Gastrocnemius medialis (tissue), 4 donors: ENCODE results near the gene UHRF1. TPM values are rescaled to one million over a fixed set of nuclear protein-coding genes. Genes with fewer than 3 reads are reported as not detected.

Experiments used
- ATAC-seq, 2 donors: fragments of 150-250 bp; one replicate each; pipeline ENCODE4 v1.9.1; 2016
- DNase-seq, 2 donors: peaks; one replicate each; pipeline ENCODE4 v3.0.0-alpha.2; 2019
- H3K27ac ChIP-seq, 4 donors: fragments of 200-600 bp; sonication (generic); 1 replicate in 1 of 4; 2 replicates in 3 of 4; pipeline ENCODE4 v1.5.1; 2016 to 2018; ENCODE audit warnings: mild to moderate bottlenecking in 2 of 4, moderate library complexity in 1 of 4
- H3K27me3 ChIP-seq, 3 donors: fragments of 200-600 bp; sonication (generic) in 2 of 3; 1 replicate in 1 of 3; 2 replicates in 2 of 3; pipeline versions ENCODE4 v1.5.1 to v1.6.0; 2016 to 2019; ENCODE audit warnings: mild to moderate bottlenecking in 1 of 3, moderate library complexity in 1 of 3
- H3K36me3 ChIP-seq, 2 donors: fragments of 200-600 bp; sonication (generic) in 1 of 2; one replicate each; pipeline ENCODE4 v1.5.1; 2017 to 2018
- H3K4me1 ChIP-seq, 2 donors: fragments of 200-600 bp; sonication (generic) in 1 of 2; one replicate each; pipeline ENCODE4 v1.5.1; 2016 to 2017; ENCODE audit warnings: mild to moderate bottlenecking in 2 of 2
- H3K4me3 ChIP-seq, 4 donors: fragments of 200-600 bp; sonication (generic) in 3 of 4; 1 replicate in 1 of 4; 2 replicates in 3 of 4; pipeline ENCODE4 v1.5.1; 2016 to 2019; ENCODE audit warnings: mild to moderate bottlenecking in 2 of 4
- H3K9me3 ChIP-seq, 3 donors: fragments of 200-600 bp; sonication (generic) in 2 of 3; 1 replicate in 1 of 3; 2 replicates in 2 of 3; pipeline ENCODE4 v1.5.1; 2016 to 2019
- CTCF ChIP-seq, 5 experiments: fragments of 450-650 bp in 3 of 5; fragments of 200-600 bp in 2 of 5; sonication (generic) in 2 of 5; IDR thresholded peaks in 4 of 5; conservative IDR thresholded peaks in 1 of 5; 1 replicate in 4 of 5; 2 replicates in 1 of 5; pipeline ENCODE4 v1.5.1; 2016 to 2019; ENCODE audit warnings: antibody characterized with exemption in 5 of 5, mild to moderate bottlenecking in 3 of 5, moderate library complexity in 3 of 5
- POLR2A ChIP-seq, 2 donors: fragments of 450-650 bp; IDR thresholded peaks; one replicate each; pipeline ENCODE4 v1.6.1; 2017; ENCODE audit warnings: antibody characterized with exemption in 2 of 2, mild to moderate bottlenecking in 2 of 2, moderate library complexity in 2 of 2
- in situ Hi-C, 4 donors: fragments of 200-750 bp; cut with MboI; loops; one replicate each; pipeline versions ENCODE4 v1.15.0 to v1.8.0; 2017; ENCODE audit warnings: low sequenced_read_pairs in 4 of 4
- intact Hi-C: fragments of 100-400 bp; cut with DNase I; formaldehyde crosslinking; loops from one replicate; pipeline ENCODE4 v1.15.1; 2023; ENCODE audit warnings: low total_unique reads
- total RNA-seq, 4 donors: library from RNA; depleted of rRNA; stranded (reverse); fragments of >200 nt; gene quantifications; one replicate each; pipeline versions ENCODE4 v1.1.0 to v1.2.3, GENCODE V29; 2016

Gene UHRF1
- total RNA-seq, 4 donors from 2014 or later = 0.12 to 0.72 (median 0.69) TPM; not detected in 1

DNA sequence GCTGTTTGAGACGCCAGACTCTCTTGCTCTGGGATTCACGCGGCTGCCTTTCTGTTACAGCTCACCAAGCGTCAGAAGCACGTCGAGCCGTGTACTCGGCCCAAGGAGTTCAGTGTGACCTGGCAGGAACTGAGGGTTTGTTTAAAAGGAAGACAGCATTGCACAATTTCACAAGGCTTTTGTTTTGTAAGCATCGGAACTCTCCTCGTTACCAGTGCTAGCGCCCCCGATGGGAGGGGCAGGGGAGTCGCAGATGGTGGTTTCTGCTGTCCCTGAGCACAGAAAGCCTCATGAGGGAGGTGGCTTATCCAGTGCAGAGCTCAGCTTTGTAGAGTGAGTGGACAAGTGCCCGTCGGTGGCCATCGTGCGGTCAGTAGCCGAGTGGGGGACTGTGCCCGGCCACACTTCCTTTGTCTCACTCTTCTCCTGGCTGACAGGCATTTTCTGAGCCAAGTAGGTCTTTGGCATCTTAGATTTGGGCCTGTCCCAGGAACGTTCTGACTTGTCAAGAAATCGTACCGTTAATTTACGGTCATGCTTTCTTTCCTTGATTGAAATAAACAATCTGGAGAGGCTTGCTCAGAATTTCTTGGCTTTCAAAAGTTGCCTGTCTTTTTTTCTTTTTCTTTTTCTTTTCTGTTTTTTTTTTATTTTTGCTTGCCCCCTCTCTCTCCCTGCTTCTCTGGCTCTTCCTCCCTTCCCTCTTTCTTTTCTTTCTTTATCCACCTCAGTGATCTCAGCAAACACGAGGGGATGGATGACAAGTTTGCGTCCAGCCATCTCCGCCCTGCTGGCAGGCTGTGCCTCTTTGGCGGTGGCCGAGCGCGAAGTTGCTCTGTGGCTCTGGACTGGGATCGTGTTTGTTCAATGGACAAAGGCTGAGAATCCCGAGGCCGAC, 67.3 kb downstream of the UHRF1 start:
- intact Hi-C loops = loop anchor here (1.0 to 10.0 kb wide), 5 partner anchors 54 to 442 kb away; partner anchors contain the start of gene PLIN5
- peak; percentile 82 to 86 for ATAC-seq
- peak overlapping the region; percentile 26 to 40 (median 38) for H3K4me3 ChIP-seq

DNA sequence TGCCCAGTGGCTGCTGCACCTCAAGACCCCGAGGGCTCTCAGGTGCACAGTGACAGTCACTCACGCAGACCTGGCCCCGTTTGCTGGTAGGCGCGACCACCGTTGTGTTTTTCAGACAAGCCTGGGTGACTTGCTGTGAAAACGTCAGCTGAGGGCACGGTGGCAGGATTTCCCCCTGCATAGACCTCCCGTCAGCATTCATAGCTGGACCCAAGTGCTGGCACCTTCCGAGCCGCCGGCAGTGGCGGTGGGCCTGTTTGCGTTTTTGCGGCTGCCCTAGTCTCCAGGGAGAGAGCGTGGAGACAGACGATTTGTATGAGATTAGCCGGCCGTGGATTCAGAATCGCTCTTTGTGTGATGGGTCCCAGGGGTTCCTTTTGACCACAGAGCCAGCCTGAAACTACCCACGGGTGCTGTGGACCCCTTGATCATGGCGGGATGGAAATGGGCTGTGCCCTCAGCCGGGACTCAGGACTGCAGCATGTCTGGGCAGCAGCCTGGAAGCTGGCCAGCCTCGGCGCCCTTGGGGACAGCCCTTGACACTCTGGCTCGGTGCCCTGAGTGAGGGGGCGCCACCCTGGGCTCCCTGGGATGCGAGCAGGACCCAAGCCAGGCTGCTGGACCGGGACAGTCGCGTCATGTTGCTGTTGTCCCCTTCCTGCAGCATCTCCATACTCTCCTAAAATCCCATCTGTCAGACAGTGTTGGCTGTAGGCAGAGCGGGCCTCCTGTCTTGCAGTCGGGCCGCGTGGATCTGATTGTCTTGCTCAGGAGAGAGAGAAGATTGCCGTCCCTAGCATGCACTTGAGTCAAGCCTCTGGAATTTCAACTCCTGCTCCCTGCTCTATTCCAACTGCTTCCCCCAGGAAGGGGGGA, 68.2 kb downstream of the UHRF1 start:
- Histone ChIP-seq H3K27ac (peak overlapping the region; percentile 85 to 96 (median 93)), H3K27me3 (no peaks in the 10 kb centered on the region), H3K4me1 (peaks cover 71 to 80% of the 10 kb centered on the region in 2 donors), H3K36me3 (no peaks in the 10 kb centered on the region), H3K9me3 (no peaks in the 10 kb centered on the region), H3K4me3 (peak overlapping the region; percentile 26 to 40 (median 38))
- TF ChIP-seq POLR2A (IDR thresholded peaks at IDR 0.05) (no peak), CTCF (IDR thresholded peaks at IDR 0.05 in 4 of 5, conservative IDR thresholded peaks at IDR 0.05 in 1 of 5) (no peak)
- intact Hi-C loops = loop anchor here (2.0 to 10.0 kb wide), 4 partner anchors 53 to 443 kb away; partner anchors contain the start of gene PLIN5
- in situ Hi-C loops = no loop called here
- ATAC-seq (no peak), DNase-seq (peak in 1 of 2 donors; percentile 52)

More for the DNA sequence above, 67.3 kb downstream of the UHRF1 start:
- H3K36me3 ChIP-seq = no peaks in the 10 kb centered on the region
- no peaks in the 10 kb centered on the region for H3K9me3 ChIP-seq
- H3K4me1 ChIP-seq = peaks cover 80 to 82% of the 10 kb centered on the region in 2 donors
- H3K27ac ChIP-seq = peak overlapping the region; percentile 85 to 96 (median 93)
- in situ Hi-C loops = no loop called here
- DNase-seq = peak; percentile 92 to 94
- H3K27me3 ChIP-seq = no peaks in the 10 kb centered on the region
- TF ChIP-seq POLR2A (IDR thresholded peaks at IDR 0.05) (peak; percentile 64 to 79), CTCF (IDR thresholded peaks at IDR 0.05 in 4 of 5, conservative IDR thresholded peaks at IDR 0.05 in 1 of 5) (peak in 4 of 5 experiments; percentile 28 to 54 (median 38))

DNA sequence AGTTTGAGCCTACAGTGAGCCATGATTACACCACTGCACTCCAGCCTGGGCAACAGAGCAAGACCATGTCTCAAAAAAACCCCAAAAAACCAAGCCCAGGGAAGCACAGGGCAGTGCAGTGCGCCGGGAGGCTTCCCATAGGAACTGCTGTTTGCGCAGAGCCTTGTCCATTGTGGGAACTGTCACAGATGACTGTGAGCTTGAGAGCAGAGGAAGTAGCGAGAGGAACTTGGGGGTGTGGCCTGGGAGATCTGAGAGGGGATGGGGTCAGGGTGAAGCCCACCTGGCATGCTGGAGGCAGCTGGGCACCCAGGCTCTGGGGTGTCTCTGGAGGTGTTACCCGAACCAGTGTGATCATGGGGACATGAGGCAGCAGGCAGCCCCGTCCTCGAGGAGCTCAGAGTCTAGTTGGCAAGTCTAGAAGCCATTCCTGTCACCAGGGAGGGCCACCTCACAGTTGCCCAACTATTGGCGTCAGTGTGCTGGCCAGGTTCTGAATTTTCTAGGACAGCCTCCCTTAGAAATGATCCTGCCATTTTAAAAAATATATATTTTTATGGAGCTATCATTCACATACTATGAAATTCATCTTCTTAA, 70.0 kb downstream of the UHRF1 start:
- peak; percentile 26 to 29 for TF ChIP-seq POLR2A (IDR thresholded peaks at IDR 0.05)
- no peak for TF ChIP-seq CTCF (IDR thresholded peaks at IDR 0.05 in 4 of 5, conservative IDR thresholded peaks at IDR 0.05 in 1 of 5)
- in situ Hi-C loops = no loop called here
- Histone ChIP-seq H3K4me3 (no peak overlapping the region), H3K9me3 (no peaks in the 10 kb centered on the region), H3K27me3 (no peaks in the 10 kb centered on the region), H3K36me3 (no peaks in the 10 kb centered on the region), H3K27ac (peak overlapping the region; percentile 77 to 96 (median 88)), H3K4me1 (peaks cover 68 to 84% of the 10 kb centered on the region in 2 donors)
- intact Hi-C loops = loop anchor here (5.0 to 10.0 kb wide), 3 partner anchors 167 to 445 kb away; partner anchors contain the start of gene PLIN5
- ATAC-seq (peak; percentile 34 to 40), DNase-seq (peak; percentile 77 to 81)

DNA sequence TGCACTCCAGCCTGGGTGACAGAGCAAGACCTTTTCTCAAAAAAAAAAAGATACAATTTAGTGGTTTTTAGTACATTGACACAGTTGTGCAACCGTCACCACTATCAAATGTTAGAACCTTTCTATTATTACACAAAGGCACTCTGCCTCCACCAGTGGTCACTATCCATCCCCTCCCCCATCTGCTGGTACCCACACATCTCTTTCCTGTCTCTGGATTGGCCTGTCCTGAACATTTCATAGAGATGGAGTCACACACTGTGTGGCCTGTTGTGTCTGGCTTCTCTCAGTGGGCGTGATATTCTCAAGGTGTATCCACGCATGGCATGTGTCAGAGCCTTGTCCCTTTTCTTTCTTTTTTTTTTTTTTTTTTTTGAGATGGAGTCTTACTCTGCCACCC, 70.8 kb downstream of the UHRF1 start:
- in situ Hi-C loops (loop anchor here in 1 of 4 donors (10.0 kb wide), 1 partner anchor 55 kb away; no protein-coding TSS in a partner anchor), intact Hi-C loops (no loop called here)
- no peak for TF ChIP-seq POLR2A (IDR thresholded peaks at IDR 0.05)
- TF ChIP-seq CTCF (IDR thresholded peaks at IDR 0.05 in 4 of 5, conservative IDR thresholded peaks at IDR 0.05 in 1 of 5) = no peak
- no peaks in the 10 kb centered on the region for H3K27me3 ChIP-seq
- H3K9me3 ChIP-seq = no peaks in the 10 kb centered on the region
- H3K27ac ChIP-seq = peak overlapping the region; percentile 77 to 96 (median 88)
- ATAC-seq (peak; percentile 2 to 20), DNase-seq (peak; percentile 45 to 50)
- no peaks in the 10 kb centered on the region for H3K36me3 ChIP-seq
- H3K4me3 ChIP-seq = no peak overlapping the region
- peaks cover 70 to 84% of the 10 kb centered on the region in 2 donors for H3K4me1 ChIP-seq
